Mesendoderm (in vitro differentiated cells): ENCODE data around the gene RAB1B.
A peak's percentile ranks its signal among the peaks of the same experiment; 100 is the strongest.

Experiments used
- DNase-seq: peaks from one replicate; pipeline ENCODE4 v3.0.0; 2013
- H2AK5ac ChIP-seq: 2 replicates; pipeline ENCODE4 v1.6.1; 2013; ENCODE audit warnings: low read length, inconsistent platforms
- H2BK120ac ChIP-seq: 2 replicates; pipeline ENCODE4 v1.6.1; 2013; ENCODE audit warnings: low read depth, mild to moderate bottlenecking, low read length, moderate library complexity, mixed read lengths
- H2BK15ac ChIP-seq: replicated peaks from 2 replicates; pipeline ENCODE4 v1.6.1; 2013; ENCODE audit warnings: low read depth, mild to moderate bottlenecking, moderate library complexity
- H2BK5ac ChIP-seq: 2 replicates; pipeline ENCODE4 v1.6.1; 2013; ENCODE audit warnings: low read length, inconsistent platforms
- H3K18ac ChIP-seq: 2 replicates; pipeline ENCODE4 v1.6.1; 2013; ENCODE audit warnings: mild to moderate bottlenecking, low read length, mixed read lengths
- H3K23ac ChIP-seq: one replicate; pipeline ENCODE4 v1.6.1; 2013; ENCODE audit warnings: low read length
- H3K27ac ChIP-seq: 2 replicates; pipeline ENCODE4 v1.5.1; 2013; ENCODE audit warnings: low read depth, mild to moderate bottlenecking, inconsistent platforms, low read length, moderate library complexity
- H3K27me3 ChIP-seq: 2 replicates; pipeline ENCODE4 v1.6.1; 2013; ENCODE audit warnings: low read length, control low read depth, mild to moderate bottlenecking, inconsistent platforms; ENCODE audit not compliant: insufficient read depth, poor library complexity
- H3K36me3 ChIP-seq: 2 replicates; pipeline ENCODE4 v1.6.1; 2013; ENCODE audit warnings: low read length, inconsistent platforms; ENCODE audit not compliant: control insufficient read depth, insufficient read depth
- H3K4ac ChIP-seq: one replicate; pipeline ENCODE4 v1.6.1; 2013; ENCODE audit warnings: low read depth, mild to moderate bottlenecking, low read length, moderate library complexity
- H3K4me1 ChIP-seq: 2 replicates; pipeline ENCODE4 v1.6.1; 2013; ENCODE audit warnings: low read depth, low read length, inconsistent platforms; ENCODE audit not compliant: control insufficient read depth
- H3K4me2 ChIP-seq: 2 replicates; pipeline ENCODE4 v1.6.1; 2013; ENCODE audit warnings: low read length
- H3K4me3 ChIP-seq: 2 replicates; pipeline ENCODE4 v1.5.1; 2013; ENCODE audit warnings: mild to moderate bottlenecking, low read length
- H3K56ac ChIP-seq: one replicate; pipeline ENCODE4 v1.6.1; 2013; ENCODE audit warnings: low read length
- H3K79me1 ChIP-seq: 2 replicates; pipeline ENCODE4 v1.6.1; 2013; ENCODE audit warnings: low read length, inconsistent platforms
- H3K79me2 ChIP-seq: 2 replicates; pipeline ENCODE4 v1.6.1; 2013; ENCODE audit warnings: mild to moderate bottlenecking, low read length; ENCODE audit not compliant: control insufficient read depth, insufficient read depth
- H3K9ac ChIP-seq: 2 replicates; pipeline ENCODE4 v1.6.1; 2013; ENCODE audit warnings: low read length, inconsistent platforms
- H4K5ac ChIP-seq: one replicate; pipeline ENCODE4 v1.6.1; 2013; ENCODE audit warnings: low read length
- H4K8ac ChIP-seq: one replicate; pipeline ENCODE4 v1.6.1; 2013; ENCODE audit warnings: low read depth, mild to moderate bottlenecking, control low read depth, low read length, moderate library complexity
- WGBS: extraction: QIAGEN DNeasy Blood & Tissue Kit; methylation state at CpG from one replicate; pipeline ENCODE4 v1.1.7; 2013; ENCODE audit warnings: low lambda C conversion rate, missing lambda C conversion rate; ENCODE audit not compliant: insufficient coverage; ENCODE audit errors: extremely low coverage; 5-methylcytosine and 5-hydroxymethylcytosine counted together

Gene RAB1B

DNA sequence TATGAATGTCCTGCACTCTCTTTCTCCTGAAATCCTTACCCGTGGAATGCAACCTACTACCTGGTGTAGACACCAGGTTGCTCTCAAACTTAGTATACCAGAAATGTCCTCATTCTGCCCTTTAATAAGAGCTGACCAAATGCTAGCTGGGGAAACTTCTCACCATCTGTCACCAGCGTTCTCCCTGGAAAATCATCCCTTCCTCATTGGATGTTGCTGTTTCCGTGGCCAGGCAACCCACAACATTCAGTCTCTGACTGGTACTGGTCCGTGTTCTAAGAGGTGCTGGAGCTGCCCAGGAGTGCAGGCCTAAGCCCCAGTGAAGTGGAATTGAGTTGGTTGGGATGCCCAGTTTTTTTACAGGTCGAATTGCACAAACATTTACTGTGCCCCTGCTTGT lies 40.7 kb upstream of the RAB1B start:
- H3K79me2 ChIP-seq, result no peaks in the 10 kb centered on the region
- no peak overlapping the region for H3K4me3 ChIP-seq
- no peaks in the 10 kb centered on the region for H3K79me1 ChIP-seq
- no peak overlapping the region for H4K5ac ChIP-seq
- no peaks in the 10 kb centered on the region for H3K4me1 ChIP-seq
- no peak overlapping the region for H3K27ac ChIP-seq
- no CpG with 5 or more reads among the region's 5 CpGs for WGBS
- no peak overlapping the region for H3K9ac ChIP-seq
- H3K56ac ChIP-seq, result no peak overlapping the region
- H3K23ac ChIP-seq, result no peak overlapping the region
- no peak overlapping the region for H2BK120ac ChIP-seq
- H2BK5ac ChIP-seq, result no peak overlapping the region
- H3K27me3 ChIP-seq, result no peaks in the 10 kb centered on the region
- H3K18ac ChIP-seq, result no peak overlapping the region
- H3K4me2 ChIP-seq, result no peak overlapping the region
- H3K36me3 ChIP-seq, result peaks cover 12% of the 10 kb centered on the region
- H3K4ac ChIP-seq, result no peak overlapping the region
- no peak overlapping the region for H2AK5ac ChIP-seq
- no peak for DNase-seq
- no peak overlapping the region for H4K8ac ChIP-seq
- H2BK15ac ChIP-seq, result no peak overlapping the region

DNA sequence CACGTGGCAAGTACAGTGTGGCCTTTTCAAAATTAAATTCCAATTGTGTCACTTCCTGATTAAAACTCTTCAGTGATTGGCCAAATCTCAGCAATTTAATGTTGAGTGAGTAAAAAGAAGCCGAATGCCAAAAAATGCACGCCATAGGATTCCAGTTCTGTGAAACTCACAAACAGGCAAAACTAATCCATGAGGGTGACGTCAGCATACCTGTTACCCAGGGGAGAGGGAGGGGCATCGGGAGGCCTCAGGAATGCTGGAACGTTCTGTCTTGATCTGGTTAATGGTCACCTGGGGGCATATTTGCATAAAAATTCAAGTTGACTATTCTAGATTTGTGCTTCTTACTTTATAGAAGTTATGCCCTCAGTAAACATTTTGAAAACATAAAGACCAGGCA lies 39.9 kb upstream of the RAB1B start:
- Histone ChIP-seq H3K4me1 (no peaks in the 10 kb centered on the region), H4K8ac (no peak overlapping the region), H3K27ac (no peak overlapping the region), H3K4me2 (no peak overlapping the region), H2AK5ac (no peak overlapping the region), H3K79me2 (no peaks in the 10 kb centered on the region), H3K18ac (no peak overlapping the region), H3K9ac (no peak overlapping the region), H2BK15ac (no peak overlapping the region), H3K4ac (no peak overlapping the region), H2BK5ac (no peak overlapping the region), H3K27me3 (no peaks in the 10 kb centered on the region), H3K56ac (no peak overlapping the region), H3K23ac (no peak overlapping the region), H3K79me1 (no peaks in the 10 kb centered on the region), H3K36me3 (peaks cover 12% of the 10 kb centered on the region), H2BK120ac (no peak overlapping the region), H3K4me3 (no peak overlapping the region), H4K5ac (no peak overlapping the region)
- DNase-seq, result peak; percentile 72
- WGBS, result no CpG with 5 or more reads among the region's 6 CpGs

DNA sequence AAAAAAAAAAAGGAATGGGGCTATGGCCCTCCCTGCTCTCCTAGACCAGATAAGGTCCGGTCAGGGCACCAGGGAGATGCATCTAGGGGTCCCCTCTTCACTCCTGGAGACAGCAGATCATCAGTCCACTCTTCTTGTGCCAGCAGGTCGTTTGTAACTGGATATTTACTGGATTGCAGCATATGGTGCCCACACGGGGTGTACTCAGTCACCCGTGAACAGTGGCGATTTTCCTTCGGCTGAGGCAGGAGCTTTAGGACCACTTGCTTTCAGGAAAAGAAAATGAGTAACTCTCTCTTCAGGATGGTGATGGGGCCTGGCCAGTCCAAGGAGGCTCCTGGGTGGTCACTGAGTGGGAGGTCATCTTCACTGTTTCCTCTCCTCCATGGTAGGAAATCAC lies 38.3 kb upstream of the RAB1B start:
- Histone ChIP-seq H3K79me1 (no peaks in the 10 kb centered on the region), H2AK5ac (no peak overlapping the region), H2BK120ac (no peak overlapping the region), H3K9ac (no peak overlapping the region), H3K56ac (no peak overlapping the region), H3K79me2 (no peaks in the 10 kb centered on the region), H3K36me3 (peaks cover 9% of the 10 kb centered on the region), H3K27ac (no peak overlapping the region), H3K4ac (no peak overlapping the region), H4K8ac (no peak overlapping the region), H3K27me3 (no peaks in the 10 kb centered on the region), H3K4me2 (no peak overlapping the region), H3K18ac (no peak overlapping the region), H2BK15ac (no peak overlapping the region), H4K5ac (no peak overlapping the region), H3K4me3 (no peak overlapping the region), H2BK5ac (no peak overlapping the region), H3K4me1 (no peaks in the 10 kb centered on the region), H3K23ac (no peak overlapping the region)
- WGBS, result no CpG with 5 or more reads among the region's 6 CpGs
- no peak for DNase-seq

DNA sequence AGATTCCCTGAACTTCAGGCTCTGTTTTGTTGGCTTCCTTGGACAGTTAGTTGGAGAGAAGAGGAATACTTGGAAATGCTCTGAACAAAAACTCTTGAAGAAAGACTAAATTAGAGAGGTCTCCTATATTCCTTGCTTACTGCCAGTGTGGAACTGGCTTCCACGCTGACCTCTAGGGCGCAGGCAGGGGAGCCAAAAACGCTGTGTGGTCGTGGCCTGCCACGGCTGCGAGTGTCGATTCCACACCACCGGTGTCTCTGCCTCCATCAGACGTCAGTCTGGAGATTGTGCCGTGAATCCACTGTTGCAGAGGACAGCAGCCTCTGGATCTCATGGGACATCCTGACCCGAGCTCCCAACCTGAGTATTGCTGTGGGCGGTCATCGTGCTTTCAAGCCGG lies 37.5 kb upstream of the RAB1B start:
- Histone ChIP-seq H3K79me2 (no peaks in the 10 kb centered on the region), H3K79me1 (no peaks in the 10 kb centered on the region), H3K9ac (no peak overlapping the region), H3K4me1 (no peaks in the 10 kb centered on the region), H3K4me2 (no peak overlapping the region), H3K27ac (no peak overlapping the region), H3K27me3 (no peaks in the 10 kb centered on the region), H4K8ac (no peak overlapping the region), H3K36me3 (peaks cover 9% of the 10 kb centered on the region), H3K4me3 (no peak overlapping the region), H3K23ac (no peak overlapping the region), H4K5ac (no peak overlapping the region), H2BK120ac (no peak overlapping the region), H3K56ac (no peak overlapping the region), H2BK5ac (no peak overlapping the region), H2BK15ac (no peak overlapping the region), H3K4ac (no peak overlapping the region), H2AK5ac (no peak overlapping the region), H3K18ac (no peak overlapping the region)
- DNase-seq, result no peak
- WGBS, result no CpG with 5 or more reads among the region's 14 CpGs

DNA sequence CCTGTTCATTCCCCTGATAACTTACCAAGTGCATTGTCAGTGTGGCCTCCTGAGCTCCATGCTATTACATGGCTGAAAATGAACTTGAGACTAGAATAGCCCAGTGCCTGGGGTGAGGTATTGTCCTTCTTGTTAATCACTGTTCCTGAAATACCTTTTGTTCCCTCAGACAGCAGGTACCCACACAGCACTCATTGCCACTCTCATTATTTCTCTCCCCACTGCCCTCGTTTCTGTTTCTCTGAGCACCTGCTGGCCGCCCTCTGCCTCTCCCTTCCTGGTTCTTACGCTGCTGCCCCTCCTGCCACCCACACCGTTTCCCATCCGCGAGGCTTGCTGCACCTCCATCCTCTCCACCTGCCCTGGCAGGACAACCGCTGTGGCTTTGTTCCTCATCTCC lies 36.9 kb upstream of the RAB1B start:
- Histone ChIP-seq H3K79me2 (no peaks in the 10 kb centered on the region), H2BK120ac (no peak overlapping the region), H3K18ac (no peak overlapping the region), H3K4me2 (no peak overlapping the region), H3K4me3 (no peak overlapping the region), H3K4ac (no peak overlapping the region), H2AK5ac (no peak overlapping the region), H3K56ac (no peak overlapping the region), H3K27me3 (no peaks in the 10 kb centered on the region), H3K9ac (no peak overlapping the region), H2BK15ac (no peak overlapping the region), H2BK5ac (no peak overlapping the region), H3K23ac (no peak overlapping the region), H4K5ac (no peak overlapping the region), H3K4me1 (no peaks in the 10 kb centered on the region), H3K36me3 (peaks cover 9% of the 10 kb centered on the region), H4K8ac (no peak overlapping the region), H3K27ac (no peak overlapping the region), H3K79me1 (no peaks in the 10 kb centered on the region)
- no CpG with 5 or more reads among the region's 7 CpGs for WGBS
- no peak for DNase-seq

DNA sequence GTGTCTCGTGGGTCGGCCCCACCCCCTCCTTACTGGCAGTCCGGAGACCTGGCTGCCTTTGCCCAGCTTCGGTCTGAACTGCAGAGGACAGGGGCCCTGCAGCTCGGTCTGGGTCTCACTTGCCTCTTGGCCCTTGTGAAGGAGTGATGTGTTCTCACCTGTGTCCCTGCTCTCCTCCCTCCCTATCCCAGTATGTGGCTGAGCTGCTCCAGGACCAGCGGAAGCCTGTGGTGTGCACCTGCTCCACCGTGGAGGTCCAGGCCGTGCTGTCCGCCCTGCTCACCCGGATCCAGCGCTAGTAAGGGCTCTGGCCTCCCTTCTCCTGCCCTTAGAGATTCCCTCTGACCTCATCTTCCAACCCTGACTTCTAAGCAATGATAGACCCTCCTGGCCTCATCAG lies 35.7 kb upstream of the RAB1B start:
- Histone ChIP-seq H3K9ac (no peak overlapping the region), H3K4me1 (no peaks in the 10 kb centered on the region), H3K23ac (no peak overlapping the region), H3K4me2 (no peak overlapping the region), H3K4ac (no peak overlapping the region), H2BK15ac (no peak overlapping the region), H3K79me2 (no peaks in the 10 kb centered on the region), H3K18ac (no peak overlapping the region), H4K5ac (no peak overlapping the region), H3K56ac (no peak overlapping the region), H2AK5ac (no peak overlapping the region), H3K27ac (no peak overlapping the region), H3K27me3 (no peaks in the 10 kb centered on the region), H2BK120ac (no peak overlapping the region), H3K79me1 (no peaks in the 10 kb centered on the region), H3K36me3 (peaks cover 9% of the 10 kb centered on the region), H2BK5ac (no peak overlapping the region), H4K8ac (no peak overlapping the region), H3K4me3 (no peak overlapping the region)
- no peak for DNase-seq
- whole genome bisulfite sequencing, result no CpG with 5 or more reads among the region's 11 CpGs
